GM10248 (cell line): Measurements from ENCODE around the gene HES5.

ENCODE experiments used
- CTCF ChIA-PET: fragments of 300-600 bp; sonication (Branson Sonifier 250); formaldehyde crosslinking; extraction: SDS; loops from one replicate; lab custom pipeline; 2021; ENCODE audit warnings: antibody characterized with exemption; lab: Yijun Ruan, JAX
- POLR2A ChIA-PET: fragments of 350-650 bp; sonication (Branson Sonifier 250); formaldehyde crosslinking; extraction: SDS; loops from one replicate; lab custom pipeline; 2020; ENCODE audit warnings: antibody characterized with exemption; lab: Yijun Ruan, JAX
- DNase-seq: peaks from one replicate; pipeline ENCODE4 v3.0.0; 2012; ENCODE audit errors: extremely low spot score
- CTCF ChIP-seq: IDR thresholded peaks from 2 replicates; pipeline ENCODE4 v1.5.1; 2012; ENCODE audit warnings: mild to moderate bottlenecking, low read depth; ENCODE audit errors: extremely low read depth, missing control alignments, control extremely low read depth

Gene HES5

DNA sequence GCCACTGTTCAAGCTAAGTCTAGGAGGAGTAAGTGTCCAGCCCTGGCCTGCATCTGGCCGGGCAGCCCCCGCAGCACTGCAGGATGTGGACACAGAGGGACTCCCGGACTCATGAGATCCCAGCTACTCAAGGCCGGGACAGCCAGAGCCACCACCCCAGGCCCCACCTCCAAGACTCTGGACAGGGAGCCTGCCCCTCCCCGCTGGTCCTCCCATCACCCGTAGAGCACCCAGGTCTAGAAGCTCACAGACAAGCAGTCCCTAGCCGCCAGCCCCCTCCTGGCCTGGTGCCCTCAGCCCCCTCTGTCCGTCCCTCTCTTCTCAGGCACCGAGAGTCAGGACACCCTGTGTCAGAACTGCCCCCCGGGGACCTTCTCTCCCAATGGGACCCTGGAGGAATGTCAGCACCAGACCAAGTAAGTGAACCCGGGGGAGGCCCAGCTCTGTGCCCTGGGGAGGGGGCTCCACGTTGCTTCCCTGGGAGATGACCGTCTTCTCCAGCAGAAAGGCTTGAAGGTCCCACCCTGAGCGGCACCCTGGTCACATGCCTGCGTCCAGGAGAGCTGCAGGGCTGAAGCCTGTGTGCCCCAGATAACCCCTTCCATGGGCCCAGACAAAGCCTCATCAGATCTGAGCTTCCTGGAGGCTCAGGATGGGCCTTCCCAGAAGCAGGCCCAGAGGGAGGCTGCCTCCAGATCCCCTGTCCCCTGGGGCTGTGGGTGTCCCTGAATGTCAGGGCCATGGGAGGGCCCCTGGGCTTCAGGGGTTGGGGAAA, 30.4 kb upstream of the HES5 start:
- TF ChIP-seq CTCF, result no peak
- no peak for DNase-seq
- ChIA-PET CTCF (interaction anchor here (1.2 to 3.8 kb wide), 7 partner anchors 10 to 366 kb away, joined by 3 to 40 read pairs (median 7); partner anchors contain the start of genes FAAP20 and PRXL2B), POLR2A (interaction anchor here (1.8 to 2.1 kb wide), 2 partner anchors 14 to 25 kb away, joined by 6 to 12 read pairs; partner anchors contain the start of gene PRXL2B)

DNA sequence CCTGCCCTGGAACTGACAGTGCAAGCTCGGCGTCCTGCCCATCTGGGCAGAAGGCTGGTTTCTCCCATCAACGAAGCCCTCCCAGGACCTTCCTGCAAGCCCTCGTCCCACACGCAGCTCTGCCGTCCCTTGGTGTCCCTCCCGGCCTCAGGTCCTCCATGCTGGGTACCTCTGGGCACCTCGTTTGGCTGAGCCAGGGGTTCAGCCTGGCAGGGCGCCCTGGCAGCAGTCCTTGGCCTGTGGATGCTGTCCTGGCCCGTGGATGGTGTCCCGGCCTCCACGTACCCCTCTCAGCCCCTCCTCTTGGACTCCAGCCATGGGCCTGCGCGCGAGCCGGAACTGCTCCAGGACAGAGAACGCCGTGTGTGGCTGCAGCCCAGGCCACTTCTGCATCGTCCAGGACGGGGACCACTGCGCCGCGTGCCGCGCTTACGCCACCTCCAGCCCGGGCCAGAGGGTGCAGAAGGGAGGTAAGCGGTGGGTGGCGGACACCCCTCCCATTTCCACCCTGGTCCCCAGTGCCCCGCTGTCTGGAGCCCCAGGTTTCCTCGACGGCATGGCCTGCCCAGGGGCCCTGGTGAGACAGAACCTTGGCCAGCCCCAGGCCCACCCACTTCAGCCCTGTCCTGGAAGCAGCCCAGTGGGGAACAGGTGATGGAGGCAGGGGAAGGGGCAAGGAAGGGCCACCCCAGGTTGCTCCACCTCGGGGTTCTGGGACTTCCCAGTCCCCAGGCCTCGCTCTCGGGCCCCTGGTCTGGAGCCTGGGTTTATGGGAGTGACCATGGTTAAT, 29.6 kb upstream of the HES5 start:
- POLR2A ChIA-PET, result interaction anchor here (1.5 to 1.8 kb wide), 3 partner anchors 10 to 26 kb away, joined by 4 to 12 read pairs (median 4); partner anchors contain the start of gene PRXL2B
- no peak for TF ChIP-seq CTCF
- CTCF ChIA-PET, result interaction anchor here (0.7 to 3.8 kb wide), 3 partner anchors 11 to 145 kb away, joined by 4 to 40 read pairs (median 20); partner anchors contain the start of gene PRXL2B
- DNase-seq, result no peak

DNA sequence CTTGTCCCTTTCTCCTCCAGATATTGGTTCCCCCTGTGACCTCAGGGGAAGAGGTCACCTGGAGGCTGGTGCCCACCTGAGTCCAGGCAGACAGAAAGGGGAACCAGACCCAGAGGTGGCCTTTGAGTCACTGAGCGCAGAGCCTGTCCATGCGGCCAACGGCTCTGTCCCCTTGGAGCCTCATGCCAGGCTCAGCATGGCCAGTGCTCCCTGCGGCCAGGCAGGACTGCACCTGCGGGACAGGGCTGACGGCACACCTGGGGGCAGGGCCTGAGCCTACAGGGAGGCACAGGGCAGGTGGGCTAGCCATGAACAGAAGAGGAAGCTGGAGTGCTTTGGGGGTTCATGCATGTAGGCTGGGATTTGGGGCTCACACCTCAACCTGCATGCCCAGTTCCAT, 28.8 kb upstream of the HES5 start:
- ChIA-PET CTCF (interaction anchor here (0.7 to 1.9 kb wide), 3 partner anchors 10 to 144 kb away, joined by 3 to 5 read pairs (median 4); no protein-coding TSS in a partner anchor), POLR2A (interaction anchor here (1.5 to 1.6 kb wide), 2 partner anchors 10 to 19 kb away, joined by 4 read pairs; no protein-coding TSS in a partner anchor)
- DNase-seq, result no peak
- TF ChIP-seq CTCF, result no peak

DNA sequence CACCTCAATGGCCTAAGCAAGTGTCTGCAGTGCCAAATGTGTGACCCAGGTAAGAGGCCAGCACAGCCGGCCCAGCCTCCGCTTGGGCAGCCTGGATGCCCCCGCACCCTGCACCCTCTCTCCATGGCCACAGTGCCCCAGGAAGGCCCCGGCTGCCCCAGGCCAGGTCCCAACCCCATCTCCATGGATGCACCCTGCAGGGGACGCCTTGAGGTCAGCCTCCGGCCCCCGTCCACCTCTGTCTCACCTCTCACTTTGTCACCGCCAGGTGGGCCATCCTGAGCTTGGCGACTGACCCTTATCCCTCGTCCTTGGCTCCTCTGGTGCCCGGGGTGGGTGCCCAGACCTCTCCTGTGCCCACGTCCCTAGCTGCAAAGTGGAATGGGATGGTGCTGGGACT, 28.4 kb upstream of the HES5 start:
- no peak for TF ChIP-seq CTCF
- ChIA-PET POLR2A (interaction anchor here (1.1 to 1.6 kb wide), 3 partner anchors 9 to 20 kb away, joined by 4 read pairs; no protein-coding TSS in a partner anchor), CTCF (interaction anchor here (1.1 to 1.9 kb wide), 2 partner anchors 10 to 26 kb away, joined by 3 to 5 read pairs; no protein-coding TSS in a partner anchor)
- no peak for DNase-seq

DNA sequence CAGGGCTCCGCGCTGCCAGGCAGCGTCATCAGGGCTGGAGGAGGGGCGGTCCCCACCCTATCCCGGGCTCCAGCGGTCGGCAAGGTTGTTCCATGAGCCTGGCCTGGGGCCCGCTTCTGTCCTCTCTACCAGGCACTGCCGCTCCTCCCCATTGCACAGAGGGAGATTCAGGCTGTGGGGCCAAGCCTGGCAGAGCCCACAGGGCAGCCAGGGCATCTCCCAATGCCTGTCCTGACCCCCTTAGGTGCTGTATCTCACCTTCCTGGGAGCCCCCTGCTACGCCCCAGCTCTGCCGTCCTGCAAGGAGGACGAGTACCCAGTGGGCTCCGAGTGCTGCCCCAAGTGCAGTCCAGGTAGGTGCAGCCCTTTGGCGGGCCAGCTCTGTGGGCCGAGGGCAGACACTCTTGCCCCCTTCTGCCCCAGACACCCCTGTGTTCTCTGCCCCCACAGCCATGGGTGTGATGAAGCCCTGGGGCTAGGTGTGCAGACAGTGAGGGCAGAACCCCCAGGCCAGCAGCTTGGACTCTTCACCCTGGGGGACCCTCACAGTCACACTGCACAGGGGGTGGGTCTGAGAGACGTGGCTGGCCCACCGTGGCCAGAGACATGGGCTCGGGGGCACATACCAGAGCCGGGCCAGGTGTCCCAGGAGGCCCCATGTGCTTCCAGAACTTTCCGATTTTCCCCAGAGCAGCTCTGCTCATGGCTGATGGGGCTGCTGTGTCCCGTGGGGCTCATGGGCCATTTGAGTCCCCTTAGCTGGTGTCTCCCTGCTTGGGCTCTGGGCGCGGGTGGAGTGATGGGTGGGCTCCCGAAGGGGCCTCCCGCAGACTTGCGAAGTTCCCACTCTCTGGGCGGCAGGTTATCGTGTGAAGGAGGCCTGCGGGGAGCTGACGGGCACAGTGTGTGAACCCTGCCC, 27.7 kb upstream of the HES5 start:
- CTCF ChIA-PET, result interaction anchor here (1.1 to 1.9 kb wide), 2 partner anchors 9 to 27 kb away, joined by 3 to 5 read pairs; no protein-coding TSS in a partner anchor
- DNase-seq, result no peak
- TF ChIP-seq CTCF, result no peak
- POLR2A ChIA-PET, result interaction anchor here (1.1 to 1.6 kb wide), 3 partner anchors 8 to 20 kb away, joined by 4 read pairs; no protein-coding TSS in a partner anchor
